ENCODE results near the gene MAP3K5. TPM values are rescaled to one million over a fixed set of nuclear protein-coding genes. Genes with fewer than 3 reads are reported as not detected.
A peak's percentile ranks its signal among the peaks of the same experiment; 100 is the strongest.

The MAP3K5 gene
- total and polyA plus RNA-seq, 2 of the 8 experiments (the other 6 are each of a cell fraction or from before 2014, with no cell fraction given) = 0.63 to 2.6 TPM

DNA sequence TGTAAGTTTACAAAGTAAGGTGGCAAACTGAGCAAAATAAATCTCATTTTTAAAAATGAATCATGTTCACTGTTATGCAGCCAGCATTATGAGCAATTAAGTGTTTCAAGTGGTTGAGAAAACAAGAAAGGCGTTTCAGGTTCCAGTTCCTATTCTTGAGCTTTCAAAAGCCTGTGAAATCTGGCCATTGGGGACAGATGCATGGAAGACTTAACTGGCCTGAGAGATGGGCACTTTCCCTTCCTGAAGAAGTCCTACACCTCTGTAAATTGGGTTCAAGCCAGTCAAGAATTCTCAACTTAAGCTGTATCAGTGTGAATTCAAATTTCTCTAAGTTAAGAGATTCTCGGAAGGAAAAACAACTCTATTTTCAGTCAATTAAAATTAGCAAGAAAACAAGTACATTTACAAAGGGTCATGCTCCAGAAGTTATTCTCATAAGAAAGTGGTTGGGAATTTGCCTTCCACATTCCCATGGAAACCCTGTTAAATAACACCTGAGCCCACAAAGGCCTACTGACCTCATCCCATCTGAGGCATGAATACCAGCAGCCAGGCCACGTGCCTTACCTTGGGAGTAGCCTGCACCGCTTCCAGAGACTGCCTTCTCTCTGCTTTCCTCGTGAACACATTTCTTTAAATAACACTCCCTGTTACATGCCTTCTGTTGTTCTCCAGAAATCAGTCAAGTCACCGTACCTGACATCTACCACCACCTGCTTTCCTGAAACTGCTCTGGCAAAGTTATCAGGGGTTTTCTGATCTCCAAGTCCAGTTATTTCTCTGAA is 19.4 kb downstream of the MAP3K5 start:
- 78% methylated on average over 6 of the region's 6 CpGs; no CpG with 5 or more reads in 1 of the 2 experiments for WGBS, 2 experiments (ENCODE audit: extremely low coverage in 1 of 2, insufficient coverage in 1 of 2, insufficient read length in 1 of 2, insufficient replicate concordance in 2 of 2, low coverage in 1 of 2, low lambda C conversion rate in 2 of 2, missing lambda C conversion rate in 1 of 2)
- Histone ChIP-seq H2BK120ac (replicated peaks; ENCODE audit: low read depth, low read length) (no peak overlapping the region), H3K79me2 (ENCODE audit: control insufficient read depth in 1 of 2, insufficient read depth in 2 of 2, low read length in 2 of 2) (no peaks in the 10 kb centered on the region), H3K36me3 (ENCODE audit: control insufficient read depth in 2 of 4, insufficient read depth in 4 of 4, low read length in 3 of 4) (no peaks in the 10 kb centered on the region), H3K27me3 (replicated peaks in 1 of 4; ENCODE audit: control insufficient read depth in 3 of 4, extremely low read depth in 1 of 4, insufficient read depth in 3 of 4, low read length in 3 of 4) (no peaks in the 10 kb centered on the region), H3K4me3 (ENCODE audit: extremely low read depth in 1 of 4, insufficient read depth in 2 of 4, low read depth in 3 of 4, low read length in 4 of 4) (no peak overlapping the region), H2BK15ac (ENCODE audit: low read length) (no peak overlapping the region), H3K23ac (ENCODE audit: insufficient read length) (no peak overlapping the region), H3K56ac (replicated peaks; ENCODE audit: insufficient read length, low read depth, low read length) (no peak overlapping the region), H2BK12ac (ENCODE audit: low read depth, low read length) (peak overlapping the region; percentile 85; the same call in 1 of the 2 replicates), H3K9me3 (ENCODE audit: insufficient read depth in 2 of 2, low read depth in 1 of 2, low read length in 1 of 2) (no peaks in the 10 kb centered on the region; a peak in 1 of 4 replicates), H4K5ac (ENCODE audit: insufficient read length, low read depth, low read length) (no peak overlapping the region), H3K23me2 (ENCODE audit: low read depth, low read length) (no peaks in the 10 kb centered on the region), H3K9ac (replicated peaks in 1 of 4; ENCODE audit: extremely low read depth in 1 of 4, low read depth in 3 of 4, low read length in 3 of 4) (peak overlapping the region in 1 of 4 experiments; percentile 50; a peak in 1 of 7 replicates), H2BK20ac (ENCODE audit: low read length) (no peak overlapping the region), H3K14ac (ENCODE audit: insufficient read length) (no peak overlapping the region), H3K79me1 (ENCODE audit: low read depth, low read length) (no peaks in the 10 kb centered on the region), H3K4ac (replicated peaks; ENCODE audit: insufficient read length, low read depth, low read length) (no peak overlapping the region), H3K27ac (ENCODE audit: low read depth, low read length) (peak overlapping the region; percentile 18; the same call in 1 of the 2 replicates), H3K18ac (ENCODE audit: extremely low read depth, low read length) (no peak overlapping the region), H2BK5ac (ENCODE audit: low read depth, low read length) (no peak overlapping the region), H2AFZ (ENCODE audit: low read length) (peak overlapping the region; percentile 54), H4K20me1 (replicated peaks in 1 of 2; ENCODE audit: control insufficient read depth in 1 of 2, insufficient read depth in 2 of 2, low read length in 2 of 2) (no peaks in the 10 kb centered on the region), H3K4me1 (replicated peaks in 1 of 4; ENCODE audit: control insufficient read depth in 3 of 4, insufficient read depth in 4 of 4, low read length in 3 of 4) (peaks cover 3 to 5% (median 4%) of the 10 kb centered on the region in 4 experiments; a peak in 5 of 7 replicates), H3K4me2 (ENCODE audit: insufficient read depth in 1 of 2, low read depth in 2 of 2, low read length in 2 of 2) (no peak overlapping the region), H4K8ac (ENCODE audit: extremely low read depth, insufficient read depth, low read length) (no peak overlapping the region), H4K91ac (replicated peaks; ENCODE audit: insufficient read length, low read length) (no peak overlapping the region), H2AK5ac (ENCODE audit: low read depth, low read length) (no peak overlapping the region; the same call in 1 of the 2 replicates)
- DNase-seq (ENCODE audit: low read depth in 1 of 2, low spot score in 2 of 2) (no peak), FAIRE-seq (no peak)
- ChIA-PET CTCF (ENCODE audit: partially characterized antibody) (interaction anchor here (0.7 to 1.5 kb wide), 3 partner anchors 10 to 129 kb away, joined by 3 to 4 read pairs (median 3); no protein-coding TSS in a partner anchor), POLR2A (ENCODE audit: partially characterized antibody) (interaction anchor here (1.8 kb wide), 1 partner anchor 12 kb away, joined by 5 read pairs; no protein-coding TSS in a partner anchor)
- no peak for TF ChIP-seq CHD1 (IDR thresholded peaks at IDR 0.05; ENCODE audit: low read depth, low read length)
- no peak for TF ChIP-seq HDAC6 (IDR thresholded peaks at IDR 0.05; ENCODE audit: low read depth, low read length)
- no peak for TF ChIP-seq SP4 (IDR thresholded peaks at IDR 0.05; ENCODE audit: low read length)
- TF ChIP-seq, protein P1, sequence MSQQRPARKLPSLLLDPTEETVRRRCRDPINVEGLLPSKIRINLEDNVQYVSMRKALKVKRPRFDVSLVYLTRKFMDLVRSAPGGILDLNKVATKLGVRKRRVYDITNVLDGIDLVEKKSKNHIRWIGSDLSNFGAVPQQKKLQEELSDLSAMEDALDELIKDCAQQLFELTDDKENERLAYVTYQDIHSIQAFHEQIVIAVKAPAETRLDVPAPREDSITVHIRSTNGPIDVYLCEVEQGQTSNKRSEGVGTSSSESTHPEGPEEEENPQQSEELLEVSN (IDR thresholded peaks at IDR 0.05) = peak; percentile 84
- 0 out of 2 replicates have a peak, but pooled peaks have one; percentile 35 for TF ChIP-seq TCF12 (IDR thresholded peaks at IDR 0.05; ENCODE audit: low read depth, low read length)
- no peak for TF ChIP-seq RNF2 (IDR thresholded peaks at IDR 0.05; ENCODE audit: borderline replicate concordance, low read depth, low read length, missing control alignments, poor library complexity, severe bottlenecking)
- TF ChIP-seq RXRA (IDR thresholded peaks at IDR 0.05; ENCODE audit: insufficient read depth, low read depth, low read length) = no peak
- no peak for TF ChIP-seq KDM1A (IDR thresholded peaks at IDR 0.05; ENCODE audit: borderline replicate concordance, low read length)
- 0 out of 2 replicates have a peak, but pooled peaks have one; percentile 15 for TF ChIP-seq TAF1 (IDR thresholded peaks at IDR 0.05; ENCODE audit: low read depth, low read length)
- TF ChIP-seq ASH2L (IDR thresholded peaks at IDR 0.05; ENCODE audit: low read length) = peak; percentile 65

All from H1 (cell line).